HepG2 (cell line): ENCODE measurements around the gene ADH4. TPM values are rescaled to one million over a fixed set of nuclear protein-coding genes. Genes with fewer than 3 reads are reported as not detected.

Experiments
- HOXA5 ChIP-seq: sonication (generic); formaldehyde crosslinking; IDR thresholded peaks from 2 replicates; pipeline ENCODE4 v1.4.0; 2020; ENCODE audit warnings: missing genetic modification reagents
- JARID2 ChIP-seq: sonication (generic); formaldehyde crosslinking; IDR thresholded peaks from 2 replicates; pipeline ENCODE4 v1.8.1; 2023; ENCODE audit warnings: missing genetic modification reagents, inconsistent platforms; ENCODE audit not compliant: insufficient replicate concordance
- ZNF230 ChIP-seq: sonication (generic); formaldehyde crosslinking; IDR thresholded peaks from 2 replicates; pipeline ENCODE4 v1.4.0; 2020; ENCODE audit warnings: mild to moderate bottlenecking, missing genetic modification reagents
- ZNF350 ChIP-seq: sonication (generic); formaldehyde crosslinking; IDR thresholded peaks from 2 replicates; pipeline ENCODE4 v1.4.0; 2020; ENCODE audit warnings: mild to moderate bottlenecking, low read depth, missing genetic modification reagents, borderline replicate concordance
- ZNF614 ChIP-seq: IDR thresholded peaks from 2 replicates; pipeline ENCODE4 v1.6.1; 2018; ENCODE audit warnings: missing biosample characterization, missing genetic modification reagents, inconsistent platforms, borderline replicate concordance
- polyA plus RNA-seq, 8 experiments: library from polyadenylated mRNA; depleted of rRNA in 3 of 8; stranded (reverse) in 7 of 8; unstranded in 1 of 8; fragments of >200 nt; fragmentation: Illumina TruSeq in 4 of 8; extraction: Trizol in 4 of 8; gene quantifications; 2 replicates each; pipeline versions ENCODE4 v1.2.1 to v1.2.3, GENCODE V29; 2011 to 2016; ENCODE audit warnings: low read depth in 4 of 8, missing spikeins in 1 of 8, mixed read lengths in 1 of 8; ENCODE audit not compliant: insufficient read depth in 1 of 8
- total RNA-seq, 5 experiments: library from RNA; depleted of rRNA; stranded (reverse); fragments of >200 nt; fragmentation: Illumina TruSeq; extraction: Trizol; gene quantifications; 2 replicates each; pipeline ENCODE4 v1.2.3, GENCODE V29; 2016; ENCODE audit warnings: low read depth in 1 of 5
- TF ChIP-seq, protein P1 (sequence below): sonication (generic); formaldehyde crosslinking; conservative IDR thresholded peaks from 2 replicates; pipeline ENCODE4 v1.4.0; 2020; ENCODE audit warnings: missing genetic modification reagents
- TF ChIP-seq, protein P2 (sequence below): sonication (generic); formaldehyde crosslinking; conservative IDR thresholded peaks from 2 replicates; pipeline ENCODE4 v1.8.0; 2022; ENCODE audit warnings: low read depth, missing genetic modification reagents
- TF ChIP-seq, protein P3 (sequence below): sonication (generic); formaldehyde crosslinking; IDR thresholded peaks from 2 replicates; pipeline ENCODE4 v1.8.0; 2022; ENCODE audit warnings: missing genetic modification reagents, mild to moderate bottlenecking, inconsistent platforms, borderline replicate concordance
- TF ChIP-seq, protein P4 (sequence below): sonication (generic); formaldehyde crosslinking; IDR thresholded peaks from 2 replicates; pipeline ENCODE4 v1.5.0; 2020; ENCODE audit warnings: mild to moderate bottlenecking, missing genetic modification reagents, moderate library complexity

The ADH4 gene
- total and polyA plus RNA-seq, 2 of the 13 experiments (the other 11 are each of a cell fraction or from before 2014, with no cell fraction given): 24.3 to 31.1 TPM

DNA sequence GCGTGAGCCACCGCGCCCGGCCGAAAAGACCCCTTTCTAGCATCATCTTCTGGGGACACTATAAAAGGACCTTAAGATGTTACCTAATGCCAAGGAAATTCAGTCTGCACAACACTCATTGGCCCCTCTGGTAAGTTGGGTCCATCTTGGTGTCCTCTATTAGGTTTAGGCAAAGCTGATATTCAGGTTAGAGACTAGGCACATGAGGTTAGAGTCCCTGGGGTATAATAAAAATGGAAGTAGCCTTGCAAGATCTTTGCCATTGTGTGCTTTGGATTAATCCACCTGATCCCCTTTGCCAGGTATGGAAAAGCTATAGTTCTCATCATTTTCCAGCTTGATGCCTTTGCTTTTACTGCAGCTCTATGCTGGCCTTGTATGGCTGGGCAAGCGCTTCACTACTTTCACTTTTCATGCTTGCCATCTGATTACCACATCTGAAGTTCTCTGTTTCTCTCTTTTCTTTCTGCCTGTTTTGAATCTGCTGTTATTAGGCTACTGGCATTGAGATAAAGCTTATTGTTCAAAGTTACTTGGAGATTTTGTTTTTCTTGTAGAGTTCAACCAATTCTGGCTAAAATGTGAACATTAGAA lies 5.4 kb upstream of the ADH4 start (continued):
- TF ChIP-seq, protein P1, sequence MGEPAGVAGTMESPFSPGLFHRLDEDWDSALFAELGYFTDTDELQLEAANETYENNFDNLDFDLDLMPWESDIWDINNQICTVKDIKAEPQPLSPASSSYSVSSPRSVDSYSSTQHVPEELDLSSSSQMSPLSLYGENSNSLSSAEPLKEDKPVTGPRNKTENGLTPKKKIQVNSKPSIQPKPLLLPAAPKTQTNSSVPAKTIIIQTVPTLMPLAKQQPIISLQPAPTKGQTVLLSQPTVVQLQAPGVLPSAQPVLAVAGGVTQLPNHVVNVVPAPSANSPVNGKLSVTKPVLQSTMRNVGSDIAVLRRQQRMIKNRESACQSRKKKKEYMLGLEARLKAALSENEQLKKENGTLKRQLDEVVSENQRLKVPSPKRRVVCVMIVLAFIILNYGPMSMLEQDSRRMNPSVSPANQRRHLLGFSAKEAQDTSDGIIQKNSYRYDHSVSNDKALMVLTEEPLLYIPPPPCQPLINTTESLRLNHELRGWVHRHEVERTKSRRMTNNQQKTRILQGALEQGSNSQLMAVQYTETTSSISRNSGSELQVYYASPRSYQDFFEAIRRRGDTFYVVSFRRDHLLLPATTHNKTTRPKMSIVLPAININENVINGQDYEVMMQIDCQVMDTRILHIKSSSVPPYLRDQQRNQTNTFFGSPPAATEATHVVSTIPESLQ (CRISPR knock-in tag): no peak
- TF ChIP-seq JARID2 (CRISPR knock-in tag): no peak
- no peak for TF ChIP-seq HOXA5
- TF ChIP-seq, protein P2, sequence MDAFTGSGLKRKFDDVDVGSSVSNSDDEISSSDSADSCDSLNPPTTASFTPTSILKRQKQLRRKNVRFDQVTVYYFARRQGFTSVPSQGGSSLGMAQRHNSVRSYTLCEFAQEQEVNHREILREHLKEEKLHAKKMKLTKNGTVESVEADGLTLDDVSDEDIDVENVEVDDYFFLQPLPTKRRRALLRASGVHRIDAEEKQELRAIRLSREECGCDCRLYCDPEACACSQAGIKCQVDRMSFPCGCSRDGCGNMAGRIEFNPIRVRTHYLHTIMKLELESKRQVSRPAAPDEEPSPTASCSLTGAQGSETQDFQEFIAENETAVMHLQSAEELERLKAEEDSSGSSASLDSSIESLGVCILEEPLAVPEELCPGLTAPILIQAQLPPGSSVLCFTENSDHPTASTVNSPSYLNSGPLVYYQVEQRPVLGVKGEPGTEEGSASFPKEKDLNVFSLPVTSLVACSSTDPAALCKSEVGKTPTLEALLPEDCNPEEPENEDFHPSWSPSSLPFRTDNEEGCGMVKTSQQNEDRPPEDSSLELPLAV (CRISPR knock-in tag): no peak
- TF ChIP-seq, protein P3, sequence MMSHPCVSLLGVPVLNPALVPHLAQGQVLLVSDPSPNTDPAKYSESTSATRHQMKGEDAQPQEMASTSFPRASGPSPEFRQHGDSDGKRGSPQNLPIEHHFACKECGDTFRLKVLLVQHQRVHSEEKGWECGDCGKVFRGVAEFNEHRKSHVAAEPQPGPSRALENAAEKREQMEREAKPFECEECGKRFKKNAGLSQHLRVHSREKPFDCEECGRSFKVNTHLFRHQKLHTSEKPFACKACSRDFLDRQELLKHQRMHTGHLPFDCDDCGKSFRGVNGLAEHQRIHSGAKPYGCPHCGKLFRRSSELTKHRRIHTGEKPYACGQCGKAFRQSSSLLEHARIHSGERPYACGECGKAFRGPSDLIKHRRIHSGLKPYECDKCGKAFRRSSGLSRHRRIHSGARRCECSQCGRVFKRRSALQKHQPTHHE (CRISPR knock-in tag): no peak
- no peak for TF ChIP-seq ZNF230 (CRISPR knock-in tag)
- no peak for TF ChIP-seq ZNF614 (CRISPR knock-in tag)
- no peak for TF ChIP-seq ZNF350 (CRISPR knock-in tag)
- TF ChIP-seq, protein P4, sequence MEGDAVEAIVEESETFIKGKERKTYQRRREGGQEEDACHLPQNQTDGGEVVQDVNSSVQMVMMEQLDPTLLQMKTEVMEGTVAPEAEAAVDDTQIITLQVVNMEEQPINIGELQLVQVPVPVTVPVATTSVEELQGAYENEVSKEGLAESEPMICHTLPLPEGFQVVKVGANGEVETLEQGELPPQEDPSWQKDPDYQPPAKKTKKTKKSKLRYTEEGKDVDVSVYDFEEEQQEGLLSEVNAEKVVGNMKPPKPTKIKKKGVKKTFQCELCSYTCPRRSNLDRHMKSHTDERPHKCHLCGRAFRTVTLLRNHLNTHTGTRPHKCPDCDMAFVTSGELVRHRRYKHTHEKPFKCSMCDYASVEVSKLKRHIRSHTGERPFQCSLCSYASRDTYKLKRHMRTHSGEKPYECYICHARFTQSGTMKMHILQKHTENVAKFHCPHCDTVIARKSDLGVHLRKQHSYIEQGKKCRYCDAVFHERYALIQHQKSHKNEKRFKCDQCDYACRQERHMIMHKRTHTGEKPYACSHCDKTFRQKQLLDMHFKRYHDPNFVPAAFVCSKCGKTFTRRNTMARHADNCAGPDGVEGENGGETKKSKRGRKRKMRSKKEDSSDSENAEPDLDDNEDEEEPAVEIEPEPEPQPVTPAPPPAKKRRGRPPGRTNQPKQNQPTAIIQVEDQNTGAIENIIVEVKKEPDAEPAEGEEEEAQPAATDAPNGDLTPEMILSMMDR: no peak
- TF ChIP-seq, all 625 proteins: peak for 0
